AG04450 (cell line): Measurements from ENCODE around the gene PTPRT. TPM values are rescaled to one million over a fixed set of nuclear protein-coding genes. Genes with fewer than 3 reads are reported as not detected.

Source experiments
- CTCF ChIA-PET: fragments of 300-600, 350-600 bp; formaldehyde crosslinking; extraction: SDS; loops from one replicate; lab custom pipeline; 2022; ENCODE audit warnings: antibody characterized with exemption, inconsistent platforms; lab: Charles Lee
- POLR2A ChIA-PET: fragments of 350-600 bp; formaldehyde crosslinking; extraction: SDS; loops from one replicate; lab custom pipeline; 2021; ENCODE audit warnings: antibody characterized with exemption, inconsistent platforms; lab: Yijun Ruan, JAX
- DNase-seq: peaks from one replicate; pipeline ENCODE4 v3.0.0-alpha.2; 2011; ENCODE audit warnings: low read depth, low spot score
- H3K27ac ChIP-seq: one replicate; pipeline ENCODE4 v1.5.1; 2012; ENCODE audit warnings: low read depth, low read length, control low read depth
- H3K27me3 ChIP-seq: one replicate; pipeline ENCODE4 v1.6.0; 2012; ENCODE audit warnings: low read length; ENCODE audit not compliant: control insufficient read depth, insufficient read depth
- H3K4me3 ChIP-seq: 2 replicates; pipeline ENCODE4 v1.5.1; 2011; ENCODE audit warnings: mild to moderate bottlenecking, low read depth, low read length, control low read depth
- H3K9me3 ChIP-seq: 2 replicates; pipeline ENCODE4 v1.5.1; 2012; ENCODE audit warnings: low read length; ENCODE audit not compliant: control insufficient read depth, insufficient read depth
- CTCF ChIP-seq: IDR thresholded peaks from 2 replicates; pipeline ENCODE4 v1.5.1; 2011; ENCODE audit warnings: low read depth, low read length, control low read depth, inconsistent platforms
- polyA plus RNA-seq: library from polyadenylated mRNA; depleted of rRNA; stranded (reverse); fragments of >200 nt; gene quantifications from 2 replicates; pipeline ENCODE4 v1.2.3, GENCODE V29; 2011

The PTPRT gene
- polyA plus RNA-seq, 1 experiment: not detected

GRCh38 chr20:42779216-42779615 is 410.5 kb downstream of the PTPRT start:
- H3K9me3 ChIP-seq: peaks cover 33% of the 10 kb centered on the region; the same call in 1 of the 2 replicates
- POLR2A ChIA-PET: no interaction called here
- H3K27me3 ChIP-seq: no peaks in the 10 kb centered on the region
- H3K27ac ChIP-seq: no peak overlapping the region
- CTCF ChIA-PET: no interaction called here
- no peak for TF ChIP-seq CTCF
- no peak overlapping the region for H3K4me3 ChIP-seq
- DNase-seq: no peak

DNA sequence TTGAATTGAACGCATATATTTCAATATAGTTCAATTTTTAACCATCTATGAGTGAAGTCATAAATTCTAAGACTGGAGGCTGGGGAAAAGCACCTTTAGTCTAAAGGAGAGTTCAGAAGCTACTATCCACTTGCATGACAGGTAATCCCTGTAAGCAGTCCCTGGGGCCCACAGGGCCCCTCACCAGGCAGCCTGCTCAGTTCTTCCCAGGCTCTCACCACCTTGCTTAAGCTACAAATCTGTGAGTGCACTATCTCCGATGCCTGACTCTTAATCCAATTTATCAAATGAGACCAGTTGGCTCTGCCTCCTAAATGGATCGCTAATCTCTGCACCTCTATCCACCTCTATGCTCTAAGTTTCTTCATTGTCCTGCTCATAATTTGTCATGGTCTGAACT is 413.8 kb downstream of the PTPRT start:
- ChIA-PET CTCF (no interaction called here), POLR2A (no interaction called here)
- no peak for DNase-seq

GRCh38 chr20:42775037-42775436 is 414.7 kb downstream of the PTPRT start:
- Histone ChIP-seq H3K4me3 (no peak overlapping the region), H3K9me3 (peaks cover 34% of the 10 kb centered on the region), H3K27me3 (no peaks in the 10 kb centered on the region), H3K27ac (no peak overlapping the region)
- ChIA-PET POLR2A (no interaction called here), CTCF (no interaction called here)
- TF ChIP-seq CTCF: no peak
- DNase-seq: no peak

More for the DNA sequence above, 413.8 kb downstream of the PTPRT start:
- H3K27ac ChIP-seq: no peak overlapping the region
- TF ChIP-seq CTCF: no peak
- no peaks in the 10 kb centered on the region for H3K27me3 ChIP-seq
- peaks cover 38% of the 10 kb centered on the region for H3K9me3 ChIP-seq
- H3K4me3 ChIP-seq: no peak overlapping the region

- no peak overlapping the region for H3K27ac ChIP-seq
- DNase-seq: no peak
- ChIA-PET CTCF (no interaction called here), POLR2A (no interaction called here)
- TF ChIP-seq CTCF: no peak
- H3K27me3 ChIP-seq: no peaks in the 10 kb centered on the region
- H3K4me3 ChIP-seq: no peak overlapping the region
- H3K9me3 ChIP-seq: peaks cover 25% of the 10 kb centered on the region
Observed at GRCh38 chr20:42763015-42763414, 426.7 kb downstream of the PTPRT start.

- DNase-seq: no peak
- ChIA-PET CTCF (no interaction called here), POLR2A (no interaction called here)
- peaks cover 54% of the 10 kb centered on the region for H3K9me3 ChIP-seq
- H3K27ac ChIP-seq: no peak overlapping the region
- H3K27me3 ChIP-seq: no peaks in the 10 kb centered on the region
- no peak for TF ChIP-seq CTCF
- H3K4me3 ChIP-seq: no peak overlapping the region
Observed at GRCh38 chr20:42756991-42757390, 432.7 kb downstream of the PTPRT start.
